ENCODE measurements around the gene EIF4ENIF1.
"Not testable (repeated sequence)": the region's sequence is repeated elsewhere in the genome, so short reads cannot be mapped to it uniquely, and the experiment has no call there.

The EIF4ENIF1 gene

GRCh38 chr22:31431950-31432349 lies 57.7 kb downstream of the EIF4ENIF1 start:
- TF ChIP-seq CTCF (IDR thresholded peaks at IDR 0.05; ENCODE audit: low read depth, low read length, missing control alignments): no peak
- no peak for DNase-seq (ENCODE audit: extremely low read depth, low read depth)
- H3K4me3 ChIP-seq (replicated peaks; ENCODE audit: low read depth, low read length): no peak overlapping the region

- DNase-seq (ENCODE audit: extremely low read depth, low read depth): no peak
- H3K4me3 ChIP-seq (replicated peaks; ENCODE audit: low read depth, low read length): no peak overlapping the region
- no peak for TF ChIP-seq CTCF (IDR thresholded peaks at IDR 0.05; ENCODE audit: low read depth, low read length, missing control alignments)
These were observed 64.2 kb downstream of the EIF4ENIF1 start for GRCh38 chr22:31425331-31426050.

GRCh38 chr22:31402350-31402749 lies 87.3 kb downstream of the EIF4ENIF1 start:
- not testable (repeated sequence) for DNase-seq (ENCODE audit: extremely low read depth, low read depth)

GRCh38 chr22:31400023-31400397 lies 89.6 kb downstream of the EIF4ENIF1 start:
- TF ChIP-seq CTCF (IDR thresholded peaks at IDR 0.05; ENCODE audit: low read depth, low read length, missing control alignments): no peak
- DNase-seq (ENCODE audit: extremely low read depth, low read depth): no peak

More at GRCh38 chr22:31402350-31402749, 87.3 kb downstream of the EIF4ENIF1 start:
- not testable (repeated sequence) for H3K4me3 ChIP-seq (replicated peaks; ENCODE audit: low read depth, low read length)

GRCh38 chr22:31399211-31400022 lies 90.2 kb downstream of the EIF4ENIF1 start, which contains the start of gene DRG1:
Gene DRG1, plus strand, starts transcription at chr22:31399604. Its CDS starts 80 bp downstream, at chr22:31399684.
- DNase-seq (ENCODE audit: extremely low read depth, low read depth): peak; percentile 83
- TF ChIP-seq CTCF (IDR thresholded peaks at IDR 0.05; ENCODE audit: low read depth, low read length, missing control alignments): no peak
- H3K4me3 ChIP-seq (replicated peaks; ENCODE audit: low read depth, low read length): peak within 1 kb of the TSS; percentile 99

More at GRCh38 chr22:31400023-31400397, 89.6 kb downstream of the EIF4ENIF1 start:
- peak overlapping the region; percentile 99 for H3K4me3 ChIP-seq (replicated peaks; ENCODE audit: low read depth, low read length)

GRCh38 chr22:31398231-31398630 lies 91.4 kb downstream of the EIF4ENIF1 start:
- TF ChIP-seq CTCF (IDR thresholded peaks at IDR 0.05; ENCODE audit: low read depth, low read length, missing control alignments): no peak
- no peak for DNase-seq (ENCODE audit: extremely low read depth, low read depth)
- H3K4me3 ChIP-seq (replicated peaks; ENCODE audit: low read depth, low read length): no peak overlapping the region

- DNase-seq (ENCODE audit: extremely low read depth, low read depth): no peak
- no peak overlapping the region for H3K4me3 ChIP-seq (replicated peaks; ENCODE audit: low read depth, low read length)
- TF ChIP-seq CTCF (IDR thresholded peaks at IDR 0.05; ENCODE audit: low read depth, low read length, missing control alignments): no peak
These were observed 95.3 kb downstream of the EIF4ENIF1 start for GRCh38 chr22:31394326-31394725.
